PC-3 (cell line): Measurements from ENCODE around the gene MINK1.

ENCODE experiments used
- CTCF ChIP-seq: fragments of 300-600 bp; sonication (generic); conservative IDR thresholded peaks from 2 replicates; pipeline ENCODE4 v1.5.1; 2017; ENCODE audit warnings: antibody characterized with exemption, low read depth, mild to moderate bottlenecking, low read length
- EZH2 ChIP-seq: fragments of 300-600 bp; sonication (generic); IDR thresholded peaks from one replicate; pipeline ENCODE4 v1.6.1; 2017; ENCODE audit warnings: antibody characterized with exemption, mild to moderate bottlenecking, low read length; ENCODE audit not compliant: unreplicated experiment

GRCh38 chr17:4806777-4807604, 26.1 kb upstream of the MINK1 start, which contains the start of gene PLD2:
- no peak for TF ChIP-seq CTCF
- no peak for TF ChIP-seq EZH2
